Measurements from ENCODE around the gene LHX2.

GRCh38 chr9:124045830-124046177 is 34.2 kb downstream of the LHX2 start:
- no peak for TF ChIP-seq CTCF (conservative IDR thresholded peaks at IDR 0.05)
- TF ChIP-seq EZH2 (IDR thresholded peaks at IDR 0.05; ENCODE audit: low read depth) = no peak

All from PC-9 (cell line).